Measurements from ENCODE around the gene ETDC. TPM values are rescaled to one million over a fixed set of nuclear protein-coding genes. Genes with fewer than 3 reads are reported as not detected.

The ETDC gene
- total RNA-seq, 1 donor = not detected

GRCh38 chrX:135327299-135327698 is 18.0 kb downstream of the ETDC start:
- H3K4me3 ChIP-seq (ENCODE audit: low read depth, low read length) = no peak overlapping the region
- TF ChIP-seq, protein P1, sequence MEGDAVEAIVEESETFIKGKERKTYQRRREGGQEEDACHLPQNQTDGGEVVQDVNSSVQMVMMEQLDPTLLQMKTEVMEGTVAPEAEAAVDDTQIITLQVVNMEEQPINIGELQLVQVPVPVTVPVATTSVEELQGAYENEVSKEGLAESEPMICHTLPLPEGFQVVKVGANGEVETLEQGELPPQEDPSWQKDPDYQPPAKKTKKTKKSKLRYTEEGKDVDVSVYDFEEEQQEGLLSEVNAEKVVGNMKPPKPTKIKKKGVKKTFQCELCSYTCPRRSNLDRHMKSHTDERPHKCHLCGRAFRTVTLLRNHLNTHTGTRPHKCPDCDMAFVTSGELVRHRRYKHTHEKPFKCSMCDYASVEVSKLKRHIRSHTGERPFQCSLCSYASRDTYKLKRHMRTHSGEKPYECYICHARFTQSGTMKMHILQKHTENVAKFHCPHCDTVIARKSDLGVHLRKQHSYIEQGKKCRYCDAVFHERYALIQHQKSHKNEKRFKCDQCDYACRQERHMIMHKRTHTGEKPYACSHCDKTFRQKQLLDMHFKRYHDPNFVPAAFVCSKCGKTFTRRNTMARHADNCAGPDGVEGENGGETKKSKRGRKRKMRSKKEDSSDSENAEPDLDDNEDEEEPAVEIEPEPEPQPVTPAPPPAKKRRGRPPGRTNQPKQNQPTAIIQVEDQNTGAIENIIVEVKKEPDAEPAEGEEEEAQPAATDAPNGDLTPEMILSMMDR (IDR thresholded peaks at IDR 0.05; ENCODE audit: insufficient read depth, low read depth, low read length) = no peak
- peak; percentile 59 for DNase-seq (ENCODE audit: low read depth)

DNA sequence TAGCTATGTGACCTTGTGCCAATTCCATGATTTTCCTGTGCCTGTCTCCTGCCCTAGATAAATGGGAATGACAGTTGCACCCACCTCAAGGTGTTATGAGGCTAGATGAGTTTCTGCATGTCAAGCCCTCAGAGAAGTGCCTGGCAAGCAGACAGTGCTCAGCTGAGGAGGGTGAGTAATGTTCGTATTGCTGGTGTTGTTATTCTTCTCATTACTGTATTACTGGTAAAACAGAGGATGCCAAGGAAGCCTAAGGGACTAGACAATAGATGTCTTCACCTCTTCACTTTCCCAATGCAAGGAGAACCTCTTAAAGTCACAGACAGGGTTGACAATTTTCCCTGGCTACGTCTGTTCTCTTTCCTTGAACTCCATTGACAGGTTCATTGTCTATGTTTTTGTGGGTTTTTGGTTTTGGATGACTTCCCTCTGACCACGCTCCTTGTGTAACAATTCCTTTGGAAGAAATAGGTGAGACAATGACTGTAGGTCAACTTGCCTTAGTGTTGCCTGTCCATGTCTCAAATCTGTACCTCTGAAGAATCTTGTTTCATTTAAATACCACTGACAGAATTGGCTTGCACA is 19.2 kb downstream of the ETDC start:
- TF ChIP-seq, protein P1 (IDR thresholded peaks at IDR 0.05; ENCODE audit: insufficient read depth, low read depth, low read length) = no peak
- H3K4me3 ChIP-seq (ENCODE audit: low read depth, low read length) = no peak overlapping the region
- no peak for DNase-seq (ENCODE audit: low read depth)

GRCh38 chrX:135330706-135331105 is 21.4 kb downstream of the ETDC start:
- H3K4me3 ChIP-seq (ENCODE audit: low read depth, low read length) = no peak overlapping the region
- DNase-seq (ENCODE audit: low read depth) = no peak
- TF ChIP-seq, protein P1 (IDR thresholded peaks at IDR 0.05; ENCODE audit: insufficient read depth, low read depth, low read length) = no peak

GRCh38 chrX:135331525-135331924 is 22.2 kb downstream of the ETDC start:
- no peak overlapping the region for H3K4me3 ChIP-seq (ENCODE audit: low read depth, low read length)
- TF ChIP-seq, protein P1 (IDR thresholded peaks at IDR 0.05; ENCODE audit: insufficient read depth, low read depth, low read length) = no peak
- no peak for DNase-seq (ENCODE audit: low read depth)

- DNase-seq (ENCODE audit: low read depth) = peak; percentile 58
- H3K4me3 ChIP-seq (ENCODE audit: low read depth, low read length) = peak overlapping the region; percentile 77
- TF ChIP-seq, protein P1 (IDR thresholded peaks at IDR 0.05; ENCODE audit: insufficient read depth, low read depth, low read length) = no peak
These were observed 31.6 kb downstream of the ETDC start for GRCh38 chrX:135340831-135341230.

- H3K4me3 ChIP-seq (ENCODE audit: low read depth, low read length) = peak overlapping the region; percentile 77
- TF ChIP-seq, protein P1 (IDR thresholded peaks at IDR 0.05; ENCODE audit: insufficient read depth, low read depth, low read length) = no peak
- DNase-seq (ENCODE audit: low read depth) = peak; percentile 79
These were observed 35.9 kb downstream of the ETDC start for GRCh38 chrX:135345107-135345589.

GRCh38 chrX:135346975-135347374 is 37.7 kb downstream of the ETDC start:
- TF ChIP-seq, protein P1 (IDR thresholded peaks at IDR 0.05; ENCODE audit: insufficient read depth, low read depth, low read length) = no peak
- peak; percentile 35 for DNase-seq (ENCODE audit: low read depth)
- no peak overlapping the region for H3K4me3 ChIP-seq (ENCODE audit: low read depth, low read length)
